A673 (cell line): ENCODE results near the gene RSL1D1.

Source experiments
- EZH2 ChIP-seq: fragments of 200-600 bp; sonication (generic); IDR thresholded peaks from 2 replicates; pipeline ENCODE4 v1.6.1; 2017; ENCODE audit warnings: borderline replicate concordance, low read depth, mild to moderate bottlenecking, mixed read lengths, antibody characterized with exemption, low read length; ENCODE audit not compliant: poor library complexity, severe bottlenecking
- TF ChIP-seq, protein P1 (sequence below): fragments of 300-800, 200-600 bp; sonication (generic); conservative IDR thresholded peaks from 2 replicates; pipeline ENCODE4 v1.5.1; 2017; ENCODE audit warnings: low read depth, mild to moderate bottlenecking, antibody characterized with exemption, low read length, moderate library complexity, mixed read lengths

DNA sequence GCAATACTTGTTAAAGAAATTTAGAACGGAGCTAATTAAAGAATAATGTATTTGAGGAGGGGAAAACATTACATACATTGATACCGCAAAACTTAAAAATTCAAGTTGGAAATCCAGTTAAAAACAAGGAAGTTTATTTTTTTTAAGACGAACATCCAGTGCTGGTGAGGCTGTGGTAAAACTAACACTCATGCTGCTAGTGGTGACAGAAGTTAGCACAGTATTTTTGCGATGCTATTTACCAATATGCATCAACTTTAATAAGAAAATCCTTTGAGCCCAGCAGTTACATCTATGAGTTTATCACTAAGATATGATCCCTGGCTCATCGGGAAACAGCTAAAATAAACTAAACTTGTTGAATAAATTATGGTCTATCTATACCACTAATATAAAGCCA lies 32.7 kb upstream of the RSL1D1 start:
- TF ChIP-seq, protein P1, sequence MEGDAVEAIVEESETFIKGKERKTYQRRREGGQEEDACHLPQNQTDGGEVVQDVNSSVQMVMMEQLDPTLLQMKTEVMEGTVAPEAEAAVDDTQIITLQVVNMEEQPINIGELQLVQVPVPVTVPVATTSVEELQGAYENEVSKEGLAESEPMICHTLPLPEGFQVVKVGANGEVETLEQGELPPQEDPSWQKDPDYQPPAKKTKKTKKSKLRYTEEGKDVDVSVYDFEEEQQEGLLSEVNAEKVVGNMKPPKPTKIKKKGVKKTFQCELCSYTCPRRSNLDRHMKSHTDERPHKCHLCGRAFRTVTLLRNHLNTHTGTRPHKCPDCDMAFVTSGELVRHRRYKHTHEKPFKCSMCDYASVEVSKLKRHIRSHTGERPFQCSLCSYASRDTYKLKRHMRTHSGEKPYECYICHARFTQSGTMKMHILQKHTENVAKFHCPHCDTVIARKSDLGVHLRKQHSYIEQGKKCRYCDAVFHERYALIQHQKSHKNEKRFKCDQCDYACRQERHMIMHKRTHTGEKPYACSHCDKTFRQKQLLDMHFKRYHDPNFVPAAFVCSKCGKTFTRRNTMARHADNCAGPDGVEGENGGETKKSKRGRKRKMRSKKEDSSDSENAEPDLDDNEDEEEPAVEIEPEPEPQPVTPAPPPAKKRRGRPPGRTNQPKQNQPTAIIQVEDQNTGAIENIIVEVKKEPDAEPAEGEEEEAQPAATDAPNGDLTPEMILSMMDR: no peak
- TF ChIP-seq EZH2: no peak
